ENCODE measurements around the gene MCC. TPM values are rescaled to one million over a fixed set of nuclear protein-coding genes. Genes with fewer than 3 reads are reported as not detected.

MCC gene
- total RNA-seq, 1 experiment from 2014 or later = 7.1 TPM

DNA sequence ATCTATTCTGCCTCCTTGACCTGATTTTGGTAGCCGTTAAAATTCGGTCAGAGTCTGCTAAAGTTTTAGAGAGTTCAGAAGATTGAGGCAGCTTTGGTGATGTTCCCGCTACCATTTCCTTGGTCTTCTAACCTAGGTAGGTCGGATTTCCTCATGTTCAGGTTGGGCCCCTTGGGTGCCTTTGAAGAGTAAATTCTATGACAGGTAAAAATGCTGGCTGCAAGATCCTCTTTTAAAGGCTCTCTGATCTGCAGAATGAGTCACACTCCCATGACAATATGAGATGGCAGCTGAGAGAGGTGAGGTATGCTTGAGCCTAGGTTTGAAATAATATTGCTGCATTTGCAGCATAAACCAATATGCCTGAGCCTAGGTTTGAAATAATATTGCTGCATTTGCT, 252.4 kb downstream of the MCC start:
- no peaks in the 10 kb centered on the region for H3K79me2 ChIP-seq (ENCODE audit: low read length)
- no peak overlapping the region for H2AFZ ChIP-seq (ENCODE audit: low read length)
- H3K4me2 ChIP-seq (ENCODE audit: low read length) = no peak overlapping the region
- ChIA-PET POLR2A (ENCODE audit: unreplicated experiment) (interaction anchor here (0.9 kb wide), 1 partner anchor 185 kb away, joined by 3 read pairs; no protein-coding TSS in a partner anchor), CTCF (no interaction called here)
- no peak overlapping the region for H3K4me3 ChIP-seq (ENCODE audit: low read length)
- no peak overlapping the region for H3K9ac ChIP-seq (ENCODE audit: low read length)
- H3F3A ChIP-seq (ENCODE audit: low read length, unreplicated experiment) = no peaks in the 10 kb centered on the region
- no TSS peak for BruUV-seq (replicated peaks)
- H4K20me1 ChIP-seq (ENCODE audit: low read length) = no peaks in the 10 kb centered on the region
- no peaks in the 10 kb centered on the region for H3K9me3 ChIP-seq (ENCODE audit: low read length)
- DNase-seq = peak; percentile 52
- TF ChIP-seq EZH2 (IDR thresholded peaks at IDR 0.05; ENCODE audit: low read length, unreplicated experiment) (no peak), EZH2phosphoT487 (IDR thresholded peaks at IDR 0.05; ENCODE audit: borderline replicate concordance, low read length) (no peak)
- TF ChIP-seq, protein P1, sequence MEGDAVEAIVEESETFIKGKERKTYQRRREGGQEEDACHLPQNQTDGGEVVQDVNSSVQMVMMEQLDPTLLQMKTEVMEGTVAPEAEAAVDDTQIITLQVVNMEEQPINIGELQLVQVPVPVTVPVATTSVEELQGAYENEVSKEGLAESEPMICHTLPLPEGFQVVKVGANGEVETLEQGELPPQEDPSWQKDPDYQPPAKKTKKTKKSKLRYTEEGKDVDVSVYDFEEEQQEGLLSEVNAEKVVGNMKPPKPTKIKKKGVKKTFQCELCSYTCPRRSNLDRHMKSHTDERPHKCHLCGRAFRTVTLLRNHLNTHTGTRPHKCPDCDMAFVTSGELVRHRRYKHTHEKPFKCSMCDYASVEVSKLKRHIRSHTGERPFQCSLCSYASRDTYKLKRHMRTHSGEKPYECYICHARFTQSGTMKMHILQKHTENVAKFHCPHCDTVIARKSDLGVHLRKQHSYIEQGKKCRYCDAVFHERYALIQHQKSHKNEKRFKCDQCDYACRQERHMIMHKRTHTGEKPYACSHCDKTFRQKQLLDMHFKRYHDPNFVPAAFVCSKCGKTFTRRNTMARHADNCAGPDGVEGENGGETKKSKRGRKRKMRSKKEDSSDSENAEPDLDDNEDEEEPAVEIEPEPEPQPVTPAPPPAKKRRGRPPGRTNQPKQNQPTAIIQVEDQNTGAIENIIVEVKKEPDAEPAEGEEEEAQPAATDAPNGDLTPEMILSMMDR (conservative IDR thresholded peaks at IDR 0.05; ENCODE audit: low read depth, low read length) = no peak
- H3K36me3 ChIP-seq (ENCODE audit: low read depth, low read length) = no peaks in the 10 kb centered on the region
- no peaks in the 10 kb centered on the region for H3K9me2 ChIP-seq (replicated peaks; ENCODE audit: low read length)
- H3K4me1 ChIP-seq (ENCODE audit: insufficient read depth, low read length) = peaks cover 30% of the 10 kb centered on the region
- intact Hi-C loops (cut with micrococcal nuclease) = no loop called here
- no peaks in the 10 kb centered on the region for H3K27me3 ChIP-seq (ENCODE audit: low read length)
- H3K27ac ChIP-seq (ENCODE audit: low read length) = no peak overlapping the region
- peak; percentile 51 for ATAC-seq

DNA sequence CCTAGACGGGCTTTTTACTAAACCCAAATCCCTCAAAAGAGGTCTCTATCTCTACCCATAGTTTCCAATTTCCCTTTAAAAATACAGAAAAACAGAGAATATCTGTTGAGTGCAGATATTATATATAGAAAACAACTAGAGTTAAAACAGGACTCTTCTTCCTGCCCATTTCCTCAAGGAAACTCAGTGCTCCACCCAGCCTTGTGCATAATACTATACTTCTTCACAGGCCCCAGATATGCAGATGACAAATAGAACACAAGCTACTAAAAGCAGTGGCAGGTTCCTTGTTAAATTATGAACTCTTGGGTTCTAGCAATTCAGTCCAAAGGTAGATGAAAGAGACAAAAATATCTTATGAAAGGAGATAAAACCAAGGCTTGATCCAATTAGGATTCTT, 253.7 kb downstream of the MCC start:
- no peak overlapping the region for H3K9ac ChIP-seq (ENCODE audit: low read length)
- ATAC-seq = no peak
- no peaks in the 10 kb centered on the region for H3F3A ChIP-seq (ENCODE audit: low read length, unreplicated experiment)
- peaks cover 29% of the 10 kb centered on the region for H3K4me1 ChIP-seq (ENCODE audit: insufficient read depth, low read length)
- TF ChIP-seq EZH2 (IDR thresholded peaks at IDR 0.05; ENCODE audit: low read length, unreplicated experiment) (no peak), EZH2phosphoT487 (IDR thresholded peaks at IDR 0.05; ENCODE audit: borderline replicate concordance, low read length) (no peak)
- TF ChIP-seq, protein P1 (conservative IDR thresholded peaks at IDR 0.05; ENCODE audit: low read depth, low read length) = no peak
- CTCF ChIA-PET = no interaction called here
- BruUV-seq (replicated peaks) = no TSS peak
- H3K4me2 ChIP-seq (ENCODE audit: low read length) = no peak overlapping the region
- POLR2A ChIA-PET (ENCODE audit: unreplicated experiment) = no interaction called here
- H3K36me3 ChIP-seq (ENCODE audit: low read depth, low read length) = no peaks in the 10 kb centered on the region
- H3K27ac ChIP-seq (ENCODE audit: low read length) = no peak overlapping the region
- H3K27me3 ChIP-seq (ENCODE audit: low read length) = 0 out of 2 replicates have a peak, but pooled peaks cover 5% of the 10 kb centered on the region
- H3K9me2 ChIP-seq (replicated peaks; ENCODE audit: low read length) = no peaks in the 10 kb centered on the region
- no peak overlapping the region for H3K4me3 ChIP-seq (ENCODE audit: low read length)
- H4K20me1 ChIP-seq (ENCODE audit: low read length) = no peaks in the 10 kb centered on the region
- no peak for DNase-seq
- intact Hi-C loops (cut with micrococcal nuclease) = loop anchor here (5.0 kb wide), 1 partner anchor 58 kb away; no protein-coding TSS in a partner anchor
- H3K9me3 ChIP-seq (ENCODE audit: low read length) = no peaks in the 10 kb centered on the region
- H2AFZ ChIP-seq (ENCODE audit: low read length) = no peak overlapping the region
- H3K79me2 ChIP-seq (ENCODE audit: low read length) = no peaks in the 10 kb centered on the region

DNA sequence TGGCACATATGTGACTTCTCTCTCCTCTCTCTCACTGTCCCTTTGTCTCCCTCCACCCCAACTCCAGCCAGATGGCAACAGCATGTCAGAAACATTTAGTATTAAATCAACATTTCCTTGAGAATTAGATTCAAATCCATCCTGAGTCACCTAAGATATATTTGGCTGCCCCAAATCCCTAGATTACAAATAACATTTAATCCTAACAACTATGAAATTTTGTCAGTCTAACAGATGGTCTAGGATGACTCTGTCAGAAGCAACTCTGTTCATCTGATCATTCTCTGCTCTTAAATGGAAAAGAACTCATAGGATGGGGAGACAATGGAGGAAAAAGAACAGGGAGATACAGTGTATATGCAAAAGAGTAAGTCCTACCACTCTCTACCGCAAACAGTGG, 254.6 kb downstream of the MCC start:
- H3K9me2 ChIP-seq (replicated peaks; ENCODE audit: low read length) = no peaks in the 10 kb centered on the region
- H3K79me2 ChIP-seq (ENCODE audit: low read length) = no peaks in the 10 kb centered on the region
- H3F3A ChIP-seq (ENCODE audit: low read length, unreplicated experiment) = no peaks in the 10 kb centered on the region
- H2AFZ ChIP-seq (ENCODE audit: low read length) = no peak overlapping the region
- no peak overlapping the region for H3K4me2 ChIP-seq (ENCODE audit: low read length)
- CTCF ChIA-PET = no interaction called here
- H3K9ac ChIP-seq (ENCODE audit: low read length) = no peak overlapping the region
- H3K27me3 ChIP-seq (ENCODE audit: low read length) = 0 out of 2 replicates have a peak, but pooled peaks cover 5% of the 10 kb centered on the region
- H3K4me3 ChIP-seq (ENCODE audit: low read length) = no peak overlapping the region
- DNase-seq = no peak
- POLR2A ChIA-PET (ENCODE audit: unreplicated experiment) = no interaction called here
- no peaks in the 10 kb centered on the region for H4K20me1 ChIP-seq (ENCODE audit: low read length)
- peaks cover 29% of the 10 kb centered on the region for H3K4me1 ChIP-seq (ENCODE audit: insufficient read depth, low read length)
- H3K27ac ChIP-seq (ENCODE audit: low read length) = no peak overlapping the region
- TF ChIP-seq EZH2 (IDR thresholded peaks at IDR 0.05; ENCODE audit: low read length, unreplicated experiment) = no peak
- TF ChIP-seq, protein P1 (conservative IDR thresholded peaks at IDR 0.05; ENCODE audit: low read depth, low read length) = no peak
- TF ChIP-seq EZH2phosphoT487 (IDR thresholded peaks at IDR 0.05; ENCODE audit: borderline replicate concordance, low read length) = no peak
- intact Hi-C loops (cut with micrococcal nuclease) = loop anchor here (5.0 kb wide), 1 partner anchor 59 kb away; no protein-coding TSS in a partner anchor
- no peaks in the 10 kb centered on the region for H3K36me3 ChIP-seq (ENCODE audit: low read depth, low read length)
- BruUV-seq (replicated peaks) = no TSS peak
- ATAC-seq = no peak
- no peaks in the 10 kb centered on the region for H3K9me3 ChIP-seq (ENCODE audit: low read length)

All from PC-3 (cell line).